ENCODE data around the gene CDK9. TPM values are rescaled to one million over a fixed set of nuclear protein-coding genes. Genes with fewer than 3 reads are reported as not detected.

The CDK9 gene
- polyA plus RNA-seq, 3 donors, result 24.9 to 139 (median 26.4) TPM

- no peaks in the 10 kb centered on the region for H3K27me3 ChIP-seq (ENCODE audit: control insufficient read depth in 2 of 2, insufficient read depth in 2 of 2, low read length in 2 of 2)
- H4K20me1 ChIP-seq (ENCODE audit: insufficient read depth, low read length), result peaks cover 99% of the 10 kb centered on the region
- Mint-ChIP-seq H3K27me3 (ENCODE audit: low read depth in 3 of 3) (peaks cover 0 to 3% (median 0%) of the 10 kb centered on the region in 3 donors), H3K4me3 (peak overlapping the region; percentile 88 to 91), H3K36me3 (peaks cover 63 to 86% of the 10 kb centered on the region in 2 donors), H3K9me3 (no peaks in the 10 kb centered on the region), H3K27ac (peak overlapping the region; percentile 86 to 94 (median 89)), H3K4me1 (peaks cover 85% of the 10 kb centered on the region)
- H3K27ac ChIP-seq (ENCODE audit: low read depth in 1 of 2, low read length in 2 of 2), result peak overlapping the region; percentile 51 to 80
- H2AFZ ChIP-seq (ENCODE audit: insufficient read depth, low read depth, low read length, poor library complexity, severe bottlenecking), result no peak overlapping the region
- H3K36me3 ChIP-seq (replicated peaks in 1 of 2; ENCODE audit: control insufficient read depth in 1 of 2, insufficient read depth in 2 of 2, low read length in 2 of 2), result peaks cover 68 to 92% of the 10 kb centered on the region in 2 donors
- H3K4me3 ChIP-seq (replicated peaks in 1 of 3; ENCODE audit: low read depth in 2 of 3, low read length in 3 of 3), result peak overlapping the region in 1 of 3 experiments; percentile 80
- H3K9me3 ChIP-seq (replicated peaks in 1 of 2; ENCODE audit: control insufficient read depth in 1 of 2, insufficient read depth in 1 of 2, low read length in 2 of 2), result no peaks in the 10 kb centered on the region
- H3K4me2 ChIP-seq (replicated peaks; ENCODE audit: extremely low read depth, low read length, poor library complexity, severe bottlenecking), result peak overlapping the region; percentile 86
- H3K79me2 ChIP-seq (ENCODE audit: insufficient read depth, low read length), result peaks cover 98% of the 10 kb centered on the region
- DNase-seq, result peak in 1 of 3 donors; percentile 28
- no peak for TF ChIP-seq CTCF (IDR thresholded peaks at IDR 0.05)
- peaks cover 58 to 82% of the 10 kb centered on the region in 2 donors for H3K4me1 ChIP-seq (ENCODE audit: control insufficient read depth in 1 of 2, insufficient read depth in 2 of 2, low read length in 2 of 2)
- H3K9ac ChIP-seq (ENCODE audit: insufficient read depth, low read length, poor library complexity, severe bottlenecking), result peak overlapping the region; percentile 32
- intact Hi-C loops (cut with micrococcal nuclease), result loop anchor here (2.0 to 5.0 kb wide), 3 partner anchors 15 to 203 kb away; partner anchors contain the start of gene TOR2A (in 1 of the 2)
- WGBS (ENCODE audit: insufficient coverage), result 12% methylated on average over 4 of the region's 4 CpGs
Measured at GRCh38 chr9:127769929-127770582, 15.8 kb upstream of the CDK9 start.

- no peaks in the 10 kb centered on the region for H3K9me3 ChIP-seq (replicated peaks in 1 of 2; ENCODE audit: control insufficient read depth in 1 of 2, insufficient read depth in 1 of 2, low read length in 2 of 2)
- no peaks in the 10 kb centered on the region for H3K9me3 Mint-ChIP-seq
- H3K4me3 ChIP-seq (replicated peaks in 1 of 3; ENCODE audit: low read depth in 2 of 3, low read length in 3 of 3), result peak overlapping the region; percentile 29 to 80 (median 60)
- H3K27me3 Mint-ChIP-seq (ENCODE audit: low read depth in 3 of 3), result peaks cover 0 to 3% (median 0%) of the 10 kb centered on the region in 3 donors
- H3K4me2 ChIP-seq (replicated peaks; ENCODE audit: extremely low read depth, low read length, poor library complexity, severe bottlenecking), result peak overlapping the region; percentile 86
- peaks cover 83% of the 10 kb centered on the region for H3K4me1 Mint-ChIP-seq
- no peak overlapping the region for H2AFZ ChIP-seq (ENCODE audit: insufficient read depth, low read depth, low read length, poor library complexity, severe bottlenecking)
- H3K27ac ChIP-seq (ENCODE audit: low read depth in 1 of 2, low read length in 2 of 2), result peak overlapping the region; percentile 51 to 80
- TF ChIP-seq CTCF (IDR thresholded peaks at IDR 0.05), result no peak
- intact Hi-C loops (cut with micrococcal nuclease), result loop anchor here (2.0 to 5.0 kb wide), 3 partner anchors 14 to 203 kb away; partner anchors contain the start of gene TOR2A (in 1 of the 2)
- peaks cover 99% of the 10 kb centered on the region for H4K20me1 ChIP-seq (ENCODE audit: insufficient read depth, low read length)
- DNase-seq, result no peak
- H3K27me3 ChIP-seq (ENCODE audit: control insufficient read depth in 2 of 2, insufficient read depth in 2 of 2, low read length in 2 of 2), result no peaks in the 10 kb centered on the region
- H3K36me3 ChIP-seq (replicated peaks in 1 of 2; ENCODE audit: control insufficient read depth in 1 of 2, insufficient read depth in 2 of 2, low read length in 2 of 2), result peaks cover 63 to 89% of the 10 kb centered on the region in 2 donors
- WGBS (ENCODE audit: insufficient coverage), result 15% methylated on average over 3 of the region's 3 CpGs
- H3K9ac ChIP-seq (ENCODE audit: insufficient read depth, low read length, poor library complexity, severe bottlenecking), result no peak overlapping the region
- H3K36me3 Mint-ChIP-seq, result peaks cover 59 to 82% of the 10 kb centered on the region in 2 donors
- peaks cover 63 to 86% of the 10 kb centered on the region in 2 donors for H3K4me1 ChIP-seq (ENCODE audit: control insufficient read depth in 1 of 2, insufficient read depth in 2 of 2, low read length in 2 of 2)
- H3K4me3 Mint-ChIP-seq, result peak overlapping the region; percentile 88 to 91
- peaks cover 98% of the 10 kb centered on the region for H3K79me2 ChIP-seq (ENCODE audit: insufficient read depth, low read length)
- H3K27ac Mint-ChIP-seq, result peak overlapping the region; percentile 86 to 94 (median 89)
Measured at GRCh38 chr9:127770583-127770904, 15.3 kb upstream of the CDK9 start.
